HEK293 (cell line): ENCODE results near the gene KCTD17.

ENCODE experiments used
- HOXA7 ChIP-seq: sonication (generic); formaldehyde crosslinking; IDR thresholded peaks from 2 replicates; pipeline ENCODE4 v1.8.1; 2022; ENCODE audit warnings: missing genetic modification reagents, borderline replicate concordance
- KLF16 ChIP-seq: fragments of 450-650 bp; formaldehyde crosslinking; IDR thresholded peaks from 2 replicates; pipeline ENCODE4 v1.5.1; 2017; ENCODE audit warnings: missing biosample characterization, missing genetic modification characterization
- TCF7L2 ChIP-seq: IDR thresholded peaks from 2 replicates; pipeline ENCODE4 v1.6.1; 2011; ENCODE audit warnings: low read depth, mild to moderate bottlenecking, inconsistent platforms, low read length, moderate library complexity, borderline replicate concordance
- YY1 ChIP-seq: fragments of 450-650 bp; formaldehyde crosslinking; IDR thresholded peaks from 2 replicates; pipeline ENCODE4 v1.5.1; 2018; ENCODE audit warnings: missing biosample characterization, missing genetic modification characterization
- ZBTB7A ChIP-seq: fragments of 450-650 bp; formaldehyde crosslinking; IDR thresholded peaks from 2 replicates; pipeline ENCODE4 v1.5.1; 2016; ENCODE audit warnings: low read depth, missing biosample characterization, missing genetic modification characterization
- ZNF175 ChIP-seq: fragments of 450-650 bp; formaldehyde crosslinking; IDR thresholded peaks from 2 replicates; pipeline ENCODE4 v1.5.1; 2016; ENCODE audit warnings: missing biosample characterization, missing genetic modification characterization
- ZNF24 ChIP-seq: fragments of 450-650 bp; formaldehyde crosslinking; IDR thresholded peaks from 2 replicates; pipeline ENCODE4 v1.5.1; 2016; ENCODE audit warnings: missing biosample characterization, missing genetic modification characterization
- TF ChIP-seq, protein P1 (sequence below): fragments of 450-650 bp; formaldehyde crosslinking; IDR thresholded peaks from 2 replicates; pipeline ENCODE4 v1.5.1; 2016; ENCODE audit warnings: missing biosample characterization, missing genetic modification characterization
- TF ChIP-seq, protein P2 (sequence below): fragments of 450-650 bp; formaldehyde crosslinking; IDR thresholded peaks from 2 replicates; pipeline ENCODE4 v1.5.1; 2016; ENCODE audit warnings: missing biosample characterization, missing genetic modification characterization

DNA sequence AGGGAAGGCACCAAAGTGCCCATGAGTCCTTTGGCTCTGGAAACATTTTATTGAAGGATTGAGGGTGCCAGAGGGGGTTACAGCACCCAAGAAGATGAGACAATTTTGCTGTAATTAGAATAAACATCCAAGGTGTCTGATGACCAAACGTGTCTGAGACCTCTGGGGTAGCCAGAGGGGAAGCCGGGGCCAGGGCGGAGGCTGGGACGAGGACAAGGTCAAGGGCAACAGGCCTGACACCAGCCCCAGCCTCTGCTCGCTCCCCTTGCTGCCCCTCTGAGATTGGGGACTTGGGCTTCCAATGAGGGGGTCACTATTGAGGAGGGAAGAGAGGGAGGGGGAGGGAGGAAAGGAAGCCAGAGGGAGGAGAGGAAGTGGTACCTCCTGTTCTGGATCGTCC lies 32.4 kb downstream of the KCTD17 start:
- TF ChIP-seq TCF7L2 (no peak), ZNF24 (tag by site-specific recombination) (no peak), KLF16 (tag by site-specific recombination) (no peak), ZNF175 (no peak), HOXA7 (CRISPR knock-in tag) (no peak), ZBTB7A (tag by site-specific recombination) (no peak), YY1 (tag by site-specific recombination) (no peak)
- TF ChIP-seq, protein P1, sequence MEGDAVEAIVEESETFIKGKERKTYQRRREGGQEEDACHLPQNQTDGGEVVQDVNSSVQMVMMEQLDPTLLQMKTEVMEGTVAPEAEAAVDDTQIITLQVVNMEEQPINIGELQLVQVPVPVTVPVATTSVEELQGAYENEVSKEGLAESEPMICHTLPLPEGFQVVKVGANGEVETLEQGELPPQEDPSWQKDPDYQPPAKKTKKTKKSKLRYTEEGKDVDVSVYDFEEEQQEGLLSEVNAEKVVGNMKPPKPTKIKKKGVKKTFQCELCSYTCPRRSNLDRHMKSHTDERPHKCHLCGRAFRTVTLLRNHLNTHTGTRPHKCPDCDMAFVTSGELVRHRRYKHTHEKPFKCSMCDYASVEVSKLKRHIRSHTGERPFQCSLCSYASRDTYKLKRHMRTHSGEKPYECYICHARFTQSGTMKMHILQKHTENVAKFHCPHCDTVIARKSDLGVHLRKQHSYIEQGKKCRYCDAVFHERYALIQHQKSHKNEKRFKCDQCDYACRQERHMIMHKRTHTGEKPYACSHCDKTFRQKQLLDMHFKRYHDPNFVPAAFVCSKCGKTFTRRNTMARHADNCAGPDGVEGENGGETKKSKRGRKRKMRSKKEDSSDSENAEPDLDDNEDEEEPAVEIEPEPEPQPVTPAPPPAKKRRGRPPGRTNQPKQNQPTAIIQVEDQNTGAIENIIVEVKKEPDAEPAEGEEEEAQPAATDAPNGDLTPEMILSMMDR (tag by site-specific recombination): no peak
- TF ChIP-seq, protein P2, sequence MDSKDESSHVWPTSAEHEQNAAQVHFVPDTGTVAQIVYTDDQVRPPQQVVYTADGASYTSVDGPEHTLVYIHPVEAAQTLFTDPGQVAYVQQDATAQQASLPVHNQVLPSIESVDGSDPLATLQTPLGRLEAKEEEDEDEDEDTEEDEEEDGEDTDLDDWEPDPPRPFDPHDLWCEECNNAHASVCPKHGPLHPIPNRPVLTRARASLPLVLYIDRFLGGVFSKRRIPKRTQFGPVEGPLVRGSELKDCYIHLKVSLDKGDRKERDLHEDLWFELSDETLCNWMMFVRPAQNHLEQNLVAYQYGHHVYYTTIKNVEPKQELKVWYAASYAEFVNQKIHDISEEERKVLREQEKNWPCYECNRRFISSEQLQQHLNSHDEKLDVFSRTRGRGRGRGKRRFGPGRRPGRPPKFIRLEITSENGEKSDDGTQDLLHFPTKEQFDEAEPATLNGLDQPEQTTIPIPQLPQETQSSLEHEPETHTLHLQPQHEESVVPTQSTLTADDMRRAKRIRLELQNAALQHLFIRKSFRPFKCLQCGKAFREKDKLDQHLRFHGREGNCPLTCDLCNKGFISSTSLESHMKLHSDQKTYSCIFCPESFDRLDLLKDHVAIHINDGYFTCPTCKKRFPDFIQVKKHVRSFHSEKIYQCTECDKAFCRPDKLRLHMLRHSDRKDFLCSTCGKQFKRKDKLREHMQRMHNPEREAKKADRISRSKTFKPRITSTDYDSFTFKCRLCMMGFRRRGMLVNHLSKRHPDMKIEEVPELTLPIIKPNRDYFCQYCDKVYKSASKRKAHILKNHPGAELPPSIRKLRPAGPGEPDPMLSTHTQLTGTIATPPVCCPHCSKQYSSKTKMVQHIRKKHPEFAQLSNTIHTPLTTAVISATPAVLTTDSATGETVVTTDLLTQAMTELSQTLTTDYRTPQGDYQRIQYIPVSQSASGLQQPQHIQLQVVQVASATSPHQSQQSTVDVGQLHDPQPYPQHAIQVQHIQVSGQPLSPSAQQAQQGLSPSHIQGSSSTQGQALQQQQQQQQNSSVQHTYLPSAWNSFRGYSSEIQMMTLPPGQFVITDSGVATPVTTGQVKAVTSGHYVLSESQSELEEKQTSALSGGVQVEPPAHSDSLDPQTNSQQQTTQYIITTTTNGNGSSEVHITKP: no peak
